Heart left ventricle (tissue), 13 donors: ENCODE results near the gene NAPB.

Experiments used
- CTCF ChIP-seq, 12 donors: fragments of 200-600 bp; sonication (generic) in 4 of 12; IDR thresholded peaks; one replicate each; pipeline versions ENCODE4 v1.5.0 to v1.8.0; 2018 to 2022; ENCODE audit warnings: antibody characterized with exemption in 12 of 12, mild to moderate bottlenecking in 5 of 12
- POLR2A ChIP-seq, 2 donors: fragments of 450-650 bp; IDR thresholded peaks; one replicate each; pipeline ENCODE4 v1.6.1; 2017; ENCODE audit warnings: antibody characterized with exemption in 2 of 2, mild to moderate bottlenecking in 2 of 2, moderate library complexity in 2 of 2
- donor health status: ischemic (EF 13 %, LVEDD 7.1; RV severe dilation, severe dysfunction).
- donor health status: DM: no; HTN: yes; CAD: no.
- donor health status: DM: no; HTN: no; CAD: no.
- donor health status: ischemic (EF 25% LVEDD 6.9; RV normal size, moderate dysfunction).
- donor health status: ischemic (EF 25% LVEDD 5.7; RV mildly dilated, moderate dysfunction).
- donor health status: ischemic (EF 35%, LVEDD 5.7; RV mildly dilated, moderate dysfunction).
- donor health status: nonischemic (EF 11% LVEDD 7.7; RV severe dilation, severe dysfunction).
- donor health status: DM: yes; HTN: yes; CAD: no.
- donor health status: PGD.
- donor health status: ischemic (EF 29% LVEDD 5.4; RV normal size, mild dysfunction).
- donor health status: nonischemic (EF 23%, LVEDD 6.1; RV moderate dilation, normal function).

- no peak for TF ChIP-seq POLR2A (IDR thresholded peaks at IDR 0.05)
- TF ChIP-seq CTCF (IDR thresholded peaks at IDR 0.05), result no peak
These were observed 39.4 kb downstream of the NAPB start for GRCh38 chr20:23381876-23382275.
